NCI-H2227 (cell line): Measurements from ENCODE around the gene PLCG1.
A peak's percentile ranks its signal among the peaks of the same experiment; 100 is the strongest.
"Not testable (repeated sequence)": the region's sequence is repeated elsewhere in the genome, so short reads cannot be mapped to it uniquely, and the experiment has no call there.

Experiments
- DNase-seq: peaks from one replicate; lab custom pipeline; 2025; ENCODE audit not compliant: unreplicated experiment; lab: John Stamatoyannopoulos, UW

PLCG1 gene

DNA sequence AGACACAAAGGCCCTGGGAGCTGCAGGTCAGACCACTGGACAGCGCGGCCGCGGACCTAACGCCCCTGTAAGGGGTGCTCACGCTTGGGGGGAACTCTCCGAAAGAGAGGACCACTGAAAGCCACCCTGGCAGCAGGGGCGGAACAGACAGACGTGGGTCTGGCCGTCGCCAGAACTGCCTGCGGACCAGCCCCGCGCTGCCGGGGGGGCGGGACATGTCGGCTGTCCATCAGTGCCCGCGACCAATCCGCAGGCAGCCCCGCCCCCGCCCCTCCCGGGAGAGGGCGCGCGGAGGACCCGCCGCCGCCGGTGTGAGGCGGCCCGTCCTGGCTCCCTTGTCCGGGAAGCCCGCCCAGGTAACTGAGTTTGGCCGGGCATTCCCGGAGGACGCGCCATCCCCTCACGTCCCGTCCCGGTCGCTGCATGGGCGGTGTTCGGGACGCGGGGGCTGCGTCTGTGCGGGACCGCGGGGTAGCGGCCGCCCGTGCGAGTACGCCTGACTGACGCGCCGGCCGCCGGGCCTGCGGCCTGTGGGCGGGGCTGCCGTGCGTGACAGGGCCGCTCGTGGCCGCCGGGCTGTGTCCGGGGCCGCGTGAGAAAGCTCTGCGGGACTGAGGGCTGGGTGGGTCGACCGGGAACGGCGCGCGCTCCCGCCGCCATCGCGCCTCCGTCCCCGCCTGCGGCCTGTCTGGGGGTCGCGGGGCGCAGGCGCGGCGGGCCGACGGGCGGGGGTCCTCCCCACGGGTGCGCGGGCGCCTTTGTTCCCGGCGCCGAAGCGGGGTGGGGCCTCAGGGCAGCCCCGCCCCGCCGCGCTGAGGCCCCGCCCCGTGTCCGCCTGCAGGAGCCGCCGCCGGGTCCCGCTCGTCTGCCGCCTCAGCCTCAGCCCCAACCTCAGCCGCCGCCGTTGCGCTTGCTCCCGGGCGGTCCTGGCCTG, at the start of gene PLCG1:
Gene PLCG1 (plus strand): TSS at position 864 of the 934 bp plus-strand sequence. CDS start 99 bp downstream, outside the sequence.
- DNase-seq, result peak; percentile 93

DNA sequence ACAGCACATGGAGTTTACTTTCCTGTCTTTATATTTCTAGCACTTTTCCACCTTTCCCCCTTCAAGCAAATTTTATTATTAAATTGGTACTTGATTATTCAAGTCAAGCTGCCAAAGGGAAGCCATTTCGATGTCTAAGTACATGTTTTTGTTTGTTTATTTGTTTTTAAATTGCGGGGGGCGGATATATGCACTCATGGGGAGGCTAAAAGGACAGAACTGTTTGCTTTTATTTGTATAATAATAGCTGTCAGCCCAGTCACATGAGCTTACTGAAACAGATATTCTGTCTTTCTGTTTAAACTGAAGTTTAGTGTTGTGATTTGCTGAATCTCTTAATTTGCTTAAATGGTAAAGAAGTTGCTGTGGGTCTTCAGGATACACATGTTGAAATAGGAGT, 49.6 kb upstream of the PLCG1 start:
- no peak for DNase-seq

DNA sequence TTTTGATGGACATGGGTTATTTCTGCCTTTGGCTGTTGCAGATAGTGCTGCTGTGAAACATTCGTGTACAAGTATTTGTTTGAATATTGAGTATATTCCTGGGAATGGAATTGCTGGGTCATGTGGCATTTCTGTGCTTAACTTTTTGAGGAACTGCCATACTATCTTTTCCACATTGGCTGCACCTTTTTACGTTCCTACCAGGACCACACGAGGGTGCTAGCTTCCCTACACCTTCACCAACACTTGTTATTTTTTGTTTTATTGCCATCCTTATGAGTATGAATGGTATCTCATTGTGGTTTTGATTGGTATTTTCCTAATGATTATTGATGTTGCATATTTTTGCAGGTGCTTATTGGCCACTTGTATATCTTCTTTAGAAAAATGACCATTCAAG, 47.8 kb upstream of the PLCG1 start:
- DNase-seq, result no peak

DNA sequence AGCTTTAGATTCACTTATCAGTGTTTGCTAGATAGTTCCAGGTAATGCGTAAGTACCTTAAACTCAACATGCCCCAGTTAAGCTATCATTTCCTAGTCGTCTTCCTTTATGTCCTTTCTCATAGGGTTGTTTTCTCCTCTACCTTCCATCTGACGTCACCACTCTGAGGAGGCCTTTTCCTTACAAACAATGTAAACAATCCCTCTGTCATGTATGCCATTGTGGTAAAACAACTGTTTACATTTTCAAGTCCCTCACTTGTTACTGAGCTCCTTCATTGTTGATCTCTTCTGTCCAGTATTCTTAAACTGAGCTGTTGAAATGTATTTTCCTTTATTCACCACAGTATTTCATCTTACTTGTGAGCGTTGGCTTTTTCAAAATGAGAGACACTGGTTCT, 45.4 kb upstream of the PLCG1 start:
- DNase-seq, result no peak

DNA sequence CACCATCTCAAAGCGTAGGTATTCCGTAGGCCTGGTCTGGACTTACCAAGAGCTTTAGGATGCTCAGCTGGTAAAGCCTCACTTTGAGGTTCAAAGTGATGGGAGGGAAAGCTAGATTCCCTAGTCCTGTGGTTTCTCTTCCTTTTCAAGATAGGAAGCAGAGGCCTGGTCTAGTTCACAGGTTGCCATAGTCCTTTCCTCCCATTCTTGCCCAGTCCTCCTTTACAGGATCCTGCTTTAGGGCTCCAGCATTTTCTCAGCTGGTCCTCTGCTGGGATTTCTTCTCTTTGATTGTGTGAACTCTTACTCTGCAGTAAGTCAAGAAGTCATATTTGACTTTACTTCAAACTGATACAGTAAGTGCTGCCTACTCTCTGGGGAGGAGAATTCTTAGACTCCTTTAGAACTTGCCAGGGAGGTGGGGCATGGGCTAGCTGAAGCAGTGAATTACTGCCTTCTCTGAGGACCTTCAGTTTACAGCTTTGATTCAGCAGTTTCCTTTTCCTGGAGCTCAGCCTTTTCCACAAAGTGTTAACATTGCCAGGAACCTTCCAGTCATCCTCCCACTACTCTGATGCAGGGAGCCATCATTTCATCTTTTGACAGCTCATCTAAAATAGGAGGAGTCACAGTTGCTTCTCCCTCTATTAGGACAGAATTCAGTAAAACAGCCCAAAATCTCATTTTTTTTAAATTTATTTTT, 42.8 kb upstream of the PLCG1 start:
- DNase-seq, result no peak

DNA sequence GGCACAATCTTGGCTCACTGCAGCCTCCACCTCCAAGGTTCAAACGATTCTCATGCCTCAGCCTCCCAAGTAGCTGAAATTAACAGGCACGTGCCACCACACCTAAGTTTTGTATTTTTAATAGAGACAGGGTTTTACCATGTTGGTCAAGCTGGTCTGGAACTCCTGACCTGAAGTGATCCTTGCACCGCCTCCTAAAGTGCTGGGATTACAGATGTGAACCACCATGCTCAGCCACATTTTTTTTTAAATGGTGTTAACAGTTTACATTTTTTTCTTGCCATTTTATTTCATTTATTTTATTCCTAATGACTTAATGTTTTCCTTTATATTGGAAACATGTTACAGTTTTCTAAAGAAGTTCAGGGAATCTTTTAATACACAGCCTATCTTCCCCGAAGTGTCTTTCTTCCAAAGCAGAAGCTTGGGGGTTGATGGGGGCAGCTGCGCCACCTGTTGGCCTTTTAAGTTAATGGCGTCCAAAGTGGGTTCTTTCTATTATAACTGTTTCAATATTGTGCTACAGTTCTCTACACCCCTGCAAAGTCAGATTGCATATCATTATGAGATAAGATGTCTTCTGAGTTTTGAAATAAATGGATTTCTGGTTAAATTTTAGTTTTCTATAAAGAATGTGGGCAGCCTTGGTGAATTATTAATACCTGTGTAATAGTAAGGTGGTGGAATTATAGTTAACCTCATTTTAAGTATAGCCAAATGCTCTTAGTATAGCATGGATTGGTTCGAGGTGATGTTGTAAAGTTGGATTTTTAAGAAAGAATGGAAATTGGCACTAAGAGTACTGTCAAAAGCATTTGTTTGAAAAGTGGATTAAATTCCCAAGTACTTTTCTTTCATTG, 42.0 kb upstream of the PLCG1 start:
- DNase-seq, result peak; percentile 67

DNA sequence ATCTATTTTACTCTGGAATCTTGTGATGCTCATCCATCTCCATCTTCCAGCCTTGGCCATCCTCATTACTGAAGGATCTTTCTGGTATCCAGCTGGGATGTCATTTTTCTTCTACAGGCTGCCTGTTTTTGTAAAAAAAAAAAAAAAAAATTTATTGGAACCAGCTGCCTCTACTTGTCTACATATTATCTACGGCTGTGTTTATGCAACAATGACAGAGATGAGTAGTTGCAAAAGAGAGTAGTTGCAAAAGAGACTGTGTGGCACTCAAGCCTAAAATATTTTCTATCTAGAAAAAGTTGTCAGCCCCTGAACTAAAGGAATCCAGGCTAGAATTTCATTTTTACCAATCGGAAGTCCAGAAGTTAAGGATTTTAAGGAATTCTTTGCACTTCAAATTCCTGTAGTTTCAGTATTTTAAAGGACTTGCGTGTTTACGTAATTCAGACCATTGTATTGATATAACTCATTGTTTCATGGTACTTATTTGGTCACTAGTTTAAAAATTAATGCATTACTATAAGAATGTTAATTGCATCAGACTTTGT, 38.6 kb upstream of the PLCG1 start:
- no peak for DNase-seq

DNA sequence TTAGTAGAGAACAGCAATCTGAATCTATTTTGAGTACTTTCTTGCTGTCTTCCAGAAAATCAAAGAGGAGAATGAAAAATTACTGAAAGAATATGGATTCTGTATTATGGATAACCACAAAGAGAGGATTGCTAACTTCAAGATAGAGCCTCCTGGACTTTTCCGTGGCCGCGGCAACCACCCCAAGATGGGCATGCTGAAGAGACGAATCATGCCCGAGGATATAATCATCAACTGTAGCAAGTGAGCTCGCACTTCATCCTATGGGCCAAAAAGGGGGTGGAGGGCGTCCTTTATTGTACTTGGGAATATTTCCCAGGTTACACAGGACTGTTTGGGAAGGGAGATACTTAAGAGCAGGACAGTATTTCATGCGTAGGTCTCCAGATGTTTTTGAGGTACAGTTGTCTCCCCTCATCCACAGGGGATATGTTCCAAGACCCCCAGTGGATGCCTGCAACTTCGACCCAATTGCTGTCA, 37.3 kb upstream of the PLCG1 start:
- DNase-seq, result no peak

DNA sequence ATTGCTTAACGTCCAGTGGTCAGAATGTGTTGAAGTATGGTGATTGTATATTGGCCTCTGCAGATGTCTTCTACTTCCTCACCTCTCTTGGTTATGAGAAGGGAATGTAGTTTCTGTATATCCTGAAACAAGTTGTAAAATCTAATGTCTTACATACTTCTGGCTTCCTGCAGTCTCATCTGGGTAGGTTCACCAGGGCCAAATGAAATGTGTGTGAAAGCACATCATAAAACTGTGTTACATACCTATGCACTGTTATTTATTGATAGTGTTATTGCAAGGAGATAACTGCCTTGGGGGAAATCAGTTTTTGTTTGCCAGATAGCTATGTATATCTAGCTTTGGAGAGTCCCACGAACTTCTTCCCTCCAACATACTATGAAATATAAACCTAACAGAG, 35.7 kb upstream of the PLCG1 start:
- DNase-seq, result no peak

DNA sequence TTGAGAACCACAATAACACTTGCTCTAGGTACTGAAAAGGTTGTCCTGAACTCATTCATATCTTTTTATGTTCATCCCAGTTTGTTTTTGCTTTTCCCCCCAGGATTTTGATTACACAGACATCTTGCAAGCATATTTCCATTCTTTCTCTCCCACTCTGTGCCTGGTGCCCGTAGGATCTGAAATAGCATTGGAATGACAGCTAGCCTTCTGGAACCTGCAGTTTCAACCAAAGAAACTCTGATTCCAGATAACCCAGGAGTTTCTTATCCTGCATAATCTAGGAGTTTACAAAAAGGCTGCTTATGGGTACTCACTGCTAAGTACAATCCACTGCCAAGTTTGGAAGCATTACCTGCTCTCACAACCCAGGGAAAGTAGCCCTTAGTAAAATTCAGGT, 28.8 kb upstream of the PLCG1 start:
- DNase-seq, result no peak

DNA sequence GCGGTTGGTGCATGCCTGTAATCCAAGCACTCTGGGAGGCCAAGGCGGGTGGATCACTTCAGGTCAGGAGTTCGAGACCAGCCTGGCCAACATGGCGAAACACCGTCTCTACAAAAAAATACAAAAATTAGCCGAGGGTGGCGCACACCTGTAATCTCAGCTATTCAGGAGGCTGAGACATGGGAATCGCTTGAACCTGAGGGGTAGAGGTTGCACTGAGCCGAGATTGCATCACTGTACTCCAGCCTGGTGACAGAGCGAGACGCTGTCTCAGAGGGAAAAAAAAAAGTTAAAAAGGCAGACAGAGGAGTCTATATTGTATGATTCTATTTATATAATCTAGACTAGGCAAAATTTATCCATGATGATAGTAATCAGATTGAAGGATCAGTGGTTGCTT, 27.3 kb upstream of the PLCG1 start:
- DNase-seq, result no peak

DNA sequence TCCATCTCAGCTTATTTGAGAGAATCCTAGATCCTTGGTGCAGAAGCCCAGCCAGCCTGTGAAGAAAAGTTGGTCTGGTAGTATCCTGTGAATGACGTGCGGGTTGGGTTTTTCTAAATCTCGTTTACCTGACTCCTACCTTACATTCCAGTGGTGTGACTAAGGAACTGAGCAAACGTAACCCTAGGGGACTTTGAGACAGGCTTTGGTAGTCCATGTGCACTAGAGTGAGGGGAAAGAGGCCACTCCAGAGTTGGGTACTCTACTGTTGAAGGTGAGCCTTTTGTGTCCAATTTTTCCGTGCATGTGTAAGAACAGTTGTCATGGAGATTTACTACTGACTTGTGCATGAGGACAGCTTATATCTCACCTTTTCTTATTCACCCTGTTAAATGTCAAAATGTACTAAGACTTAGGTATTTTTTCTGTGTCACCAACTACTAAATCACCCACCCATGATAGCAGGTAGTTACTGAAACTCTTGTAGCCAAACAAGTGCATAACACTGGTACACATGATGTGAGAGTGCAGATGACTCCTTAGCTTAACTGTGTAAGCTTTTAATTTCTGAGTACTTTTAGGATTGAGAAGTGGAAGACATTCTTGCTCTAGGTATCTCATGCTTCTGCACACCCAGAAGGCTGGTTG, 26.3 kb upstream of the PLCG1 start:
- DNase-seq, result no peak

DNA sequence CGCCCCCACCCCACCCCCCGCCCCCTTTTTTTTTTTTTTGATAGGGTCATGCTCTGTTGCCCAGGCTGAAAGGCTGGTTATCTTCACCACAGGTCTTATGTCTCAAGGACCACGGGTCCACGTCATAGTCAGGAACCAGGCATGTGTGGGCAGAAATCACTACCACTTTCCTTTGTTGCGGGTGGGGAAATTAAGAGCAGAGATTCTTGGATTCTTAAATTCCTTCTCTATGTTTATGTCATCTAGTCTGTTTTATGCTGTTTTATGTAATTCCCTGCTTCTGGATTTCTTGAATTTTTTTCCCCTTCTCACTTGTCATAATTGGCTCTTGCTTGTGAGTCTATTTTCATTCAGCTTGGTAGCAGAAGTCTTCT, 25.8 kb upstream of the PLCG1 start:
- peak; percentile 51 for DNase-seq

DNA sequence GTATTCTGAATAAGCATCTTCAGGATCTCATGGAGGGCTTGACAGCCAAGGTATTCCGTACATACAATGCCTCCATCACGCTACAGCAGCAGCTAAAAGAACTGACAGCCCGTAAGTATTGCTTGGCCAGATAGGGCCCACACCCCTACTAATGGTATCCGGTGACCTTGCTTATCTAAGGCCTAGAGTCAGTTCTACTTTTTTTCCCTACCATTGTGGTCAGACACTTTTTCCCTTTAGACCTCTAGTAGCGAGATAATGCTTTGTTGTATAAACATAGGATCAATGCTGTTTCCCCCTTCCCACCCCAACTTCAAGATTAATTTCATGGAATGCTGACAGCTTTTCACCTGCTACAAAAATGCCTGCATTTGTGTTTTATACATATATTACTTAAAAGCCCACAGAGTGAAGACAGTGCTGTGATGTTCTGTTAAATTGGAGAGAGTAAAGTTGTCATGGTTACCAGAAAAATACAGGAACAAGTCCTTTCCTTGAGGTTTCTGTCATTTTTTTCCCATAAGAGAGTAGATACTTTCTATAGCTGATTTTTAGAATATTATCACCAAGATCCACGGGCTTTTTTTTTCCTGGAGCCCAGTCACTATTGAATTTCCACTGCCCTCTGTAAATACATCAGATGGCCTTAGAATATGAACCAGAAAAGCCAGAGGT, 20.9 kb upstream of the PLCG1 start:
- DNase-seq, result no peak

DNA sequence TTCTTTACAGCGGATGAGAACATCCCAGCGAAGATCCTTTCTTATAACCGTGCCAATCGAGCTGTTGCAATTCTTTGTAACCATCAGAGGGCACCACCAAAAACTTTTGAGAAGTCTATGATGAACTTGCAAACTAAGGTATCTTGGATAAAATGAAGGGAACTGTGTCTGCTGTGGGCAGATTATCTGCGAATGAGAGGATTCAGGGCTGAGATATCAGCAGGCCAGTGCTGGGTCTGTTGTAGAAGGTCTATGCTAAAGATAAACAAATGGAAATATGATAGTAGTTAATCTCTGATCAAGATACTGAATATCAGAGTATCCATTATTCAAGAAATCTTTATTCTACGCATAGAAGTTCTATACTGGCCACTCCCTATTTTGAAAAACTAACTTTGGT, 19.2 kb upstream of the PLCG1 start:
- DNase-seq, result not testable (repeated sequence)

DNA sequence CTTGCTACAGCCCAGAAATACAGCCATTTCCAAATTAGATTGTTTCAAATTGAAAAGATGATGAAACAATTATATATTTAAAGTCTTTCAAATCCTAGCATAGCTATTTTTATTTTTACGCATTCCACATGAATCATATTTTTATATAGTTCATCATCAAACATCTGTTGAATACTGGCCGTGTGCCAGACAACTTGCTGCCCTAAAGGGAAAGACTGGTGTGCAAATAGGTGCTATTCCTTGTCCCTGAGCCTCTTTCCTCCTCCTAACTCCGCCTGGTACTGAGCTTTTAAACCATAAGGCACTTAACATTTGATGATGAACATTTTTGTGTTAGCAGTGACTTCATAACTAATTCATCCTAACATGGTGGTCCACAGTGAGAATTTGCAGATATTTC, 18.7 kb upstream of the PLCG1 start:
- no peak for DNase-seq

DNA sequence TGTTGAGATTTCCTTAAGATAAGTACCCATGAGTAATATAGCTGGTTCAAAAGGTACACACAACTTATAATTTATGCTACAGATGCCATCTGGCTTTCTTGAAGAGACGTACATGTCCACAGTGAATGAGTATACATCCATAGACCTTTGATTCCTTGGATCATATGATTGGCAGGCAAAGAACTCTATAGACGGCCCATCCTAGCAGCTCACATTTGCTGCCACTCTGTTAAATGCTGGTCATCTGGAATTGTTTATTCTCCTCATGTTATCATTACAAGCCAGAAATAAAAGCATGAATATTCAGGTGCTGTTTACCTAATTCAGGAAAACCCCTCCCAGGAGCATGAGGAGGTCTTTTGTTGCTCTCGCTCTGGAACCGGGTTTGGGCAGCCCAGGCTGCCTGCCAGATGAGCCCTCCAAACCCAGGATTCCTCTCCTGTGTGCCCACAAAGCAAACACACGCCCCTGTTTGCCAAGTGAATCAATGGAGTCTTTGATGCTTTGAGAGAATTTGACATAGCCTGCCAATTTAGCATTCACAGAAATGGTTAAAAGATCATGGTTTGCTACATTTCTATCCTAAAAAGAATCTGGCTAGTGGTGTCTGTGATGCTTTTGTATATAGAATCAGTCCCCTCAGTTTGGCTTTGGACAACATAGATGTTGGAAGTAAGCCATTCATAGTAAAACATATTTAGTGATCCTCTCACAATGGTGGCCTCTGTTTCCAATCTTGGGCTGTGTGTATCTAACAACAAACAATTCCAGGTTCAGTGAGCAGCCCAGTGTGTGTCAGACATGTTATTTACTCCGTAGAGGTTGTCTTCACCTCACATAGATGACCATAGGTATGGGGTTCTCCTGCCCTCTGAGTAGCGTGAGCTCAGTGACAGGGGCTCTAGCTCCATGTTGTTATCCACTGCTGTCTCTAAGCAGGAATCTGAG, 17.5 kb upstream of the PLCG1 start:
- DNase-seq, result no peak

DNA sequence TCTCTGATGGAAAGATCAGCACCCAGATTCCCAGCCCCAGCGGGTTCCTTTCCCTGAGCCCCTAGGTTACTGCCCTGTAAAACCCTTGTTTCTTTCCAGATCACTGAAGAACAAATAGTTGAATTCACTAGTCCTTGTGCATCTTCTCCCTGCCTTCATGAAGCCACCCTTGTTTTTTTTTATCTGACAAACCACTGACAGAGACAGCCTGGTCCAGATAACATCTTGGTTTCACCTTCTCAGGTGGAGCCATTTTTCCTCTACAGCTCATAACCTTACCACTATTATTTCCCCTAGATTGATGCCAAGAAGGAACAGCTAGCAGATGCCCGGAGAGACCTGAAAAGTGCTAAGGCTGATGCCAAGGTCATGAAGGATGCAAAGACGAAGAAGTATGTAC, 15.9 kb upstream of the PLCG1 start:
- no peak for DNase-seq

DNA sequence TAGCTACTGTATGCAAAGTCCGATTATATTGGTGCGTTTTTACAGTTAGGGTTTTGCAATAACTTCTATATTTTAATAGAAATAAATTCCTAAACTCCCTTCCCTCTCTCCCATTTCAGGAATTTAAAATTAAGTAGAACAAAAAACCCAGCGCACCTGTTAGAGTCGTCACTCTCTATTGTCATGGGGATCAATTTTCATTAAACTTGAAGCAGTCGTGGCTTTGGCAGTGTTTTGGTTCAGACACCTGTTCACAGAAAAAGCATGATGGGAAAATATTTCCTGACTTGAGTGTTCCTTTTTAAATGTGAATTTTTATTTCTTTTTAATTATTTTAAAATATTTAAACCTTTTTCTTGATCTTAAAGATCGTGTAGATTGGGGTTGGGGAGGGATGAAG, 13.7 kb upstream of the PLCG1 start:
- DNase-seq, result no peak
